ENCODE results near the gene UMAD1.

The UMAD1 gene

GRCh38 chr7:7640221-7641128, at the start of gene UMAD1:
Gene UMAD1 (plus strand): TSS chr7:7640752. CDS start chr7:7673372, 32,620 bp downstream.
- DNase-seq = peak; percentile 99

- DNase-seq = no peak
These were observed 45.1 kb upstream of the UMAD1 start for GRCh38 chr7:7595451-7595850.

- DNase-seq = no peak
These were observed 44.4 kb upstream of the UMAD1 start for GRCh38 chr7:7596176-7596575.

- no peak for DNase-seq
These were observed 33.5 kb upstream of the UMAD1 start for GRCh38 chr7:7607010-7607409.

- no peak for DNase-seq
These were observed 31.2 kb upstream of the UMAD1 start for GRCh38 chr7:7609330-7609729.

GRCh38 chr7:7612519-7612918, 28.0 kb upstream of the UMAD1 start:
- no peak for DNase-seq

- no peak for DNase-seq
These were observed 27.3 kb upstream of the UMAD1 start for GRCh38 chr7:7613210-7613609.

GRCh38 chr7:7614018-7614741, 26.4 kb upstream of the UMAD1 start:
- no peak for DNase-seq

- no peak for DNase-seq
These were observed 23.0 kb upstream of the UMAD1 start for GRCh38 chr7:7617550-7617949.

- no peak for DNase-seq
These were observed 22.1 kb upstream of the UMAD1 start for GRCh38 chr7:7618410-7618809.

GRCh38 chr7:7620236-7620635, 20.3 kb upstream of the UMAD1 start:
- no peak for DNase-seq

GRCh38 chr7:7620644-7621210, 19.8 kb upstream of the UMAD1 start:
- no peak for DNase-seq

GRCh38 chr7:7628476-7628875, 12.1 kb upstream of the UMAD1 start:
- no peak for DNase-seq

- DNase-seq = no peak
These were observed 9.8 kb upstream of the UMAD1 start for GRCh38 chr7:7630626-7631329.

- no peak for DNase-seq
These were observed 1.1 kb upstream of the UMAD1 start for GRCh38 chr7:7639421-7639820.

GRCh38 chr7:7639847-7640220, 718 bp upstream of the UMAD1 start:
- no peak for DNase-seq

- DNase-seq = no peak
These were observed 644 bp downstream of the UMAD1 start for GRCh38 chr7:7641129-7641663.

GRCh38 chr7:7642081-7642480, 1.5 kb downstream of the UMAD1 start:
- no peak for DNase-seq

- no peak for DNase-seq
These were observed 7.0 kb downstream of the UMAD1 start for GRCh38 chr7:7647495-7648036.

GRCh38 chr7:7650682-7651206, 10.2 kb downstream of the UMAD1 start:
- DNase-seq = no peak

- DNase-seq = no peak
These were observed 10.9 kb downstream of the UMAD1 start for GRCh38 chr7:7651479-7651878.

- DNase-seq = no peak
These were observed 12.4 kb downstream of the UMAD1 start for GRCh38 chr7:7652798-7653540.

All from NCI-H2081 treated with DMSO at 0.1 percent for 48 hours (cell line).